Keratinocyte (primary cell): ENCODE results near the gene PYGM.

Source experiments
- EZH2 ChIP-seq: IDR thresholded peaks from one replicate; pipeline ENCODE4 v1.6.1; 2012; ENCODE audit warnings: inconsistent platforms, mild to moderate bottlenecking, low read length, moderate library complexity
- TF ChIP-seq, protein P1 (sequence below), 3 experiments: IDR thresholded peaks in 1 of 3; conservative IDR thresholded peaks in 1 of 3; optimal IDR thresholded peaks in 1 of 3; 2 replicates in 2 of 3; 3 replicates in 1 of 3; pipeline versions ENCODE3 to v1.5.1; 2011; ENCODE audit warnings: low read length in 3 of 3, mild to moderate bottlenecking in 3 of 3, moderate library complexity in 2 of 3, control low read depth in 1 of 3, inconsistent platforms in 1 of 3; ENCODE audit not compliant: insufficient read depth in 2 of 3; ENCODE audit errors: extremely low read depth in 1 of 3

GRCh38 chr11:64786308-64786707 is 26.5 kb upstream of the PYGM start:
- TF ChIP-seq, protein P1, sequence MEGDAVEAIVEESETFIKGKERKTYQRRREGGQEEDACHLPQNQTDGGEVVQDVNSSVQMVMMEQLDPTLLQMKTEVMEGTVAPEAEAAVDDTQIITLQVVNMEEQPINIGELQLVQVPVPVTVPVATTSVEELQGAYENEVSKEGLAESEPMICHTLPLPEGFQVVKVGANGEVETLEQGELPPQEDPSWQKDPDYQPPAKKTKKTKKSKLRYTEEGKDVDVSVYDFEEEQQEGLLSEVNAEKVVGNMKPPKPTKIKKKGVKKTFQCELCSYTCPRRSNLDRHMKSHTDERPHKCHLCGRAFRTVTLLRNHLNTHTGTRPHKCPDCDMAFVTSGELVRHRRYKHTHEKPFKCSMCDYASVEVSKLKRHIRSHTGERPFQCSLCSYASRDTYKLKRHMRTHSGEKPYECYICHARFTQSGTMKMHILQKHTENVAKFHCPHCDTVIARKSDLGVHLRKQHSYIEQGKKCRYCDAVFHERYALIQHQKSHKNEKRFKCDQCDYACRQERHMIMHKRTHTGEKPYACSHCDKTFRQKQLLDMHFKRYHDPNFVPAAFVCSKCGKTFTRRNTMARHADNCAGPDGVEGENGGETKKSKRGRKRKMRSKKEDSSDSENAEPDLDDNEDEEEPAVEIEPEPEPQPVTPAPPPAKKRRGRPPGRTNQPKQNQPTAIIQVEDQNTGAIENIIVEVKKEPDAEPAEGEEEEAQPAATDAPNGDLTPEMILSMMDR (optimal IDR thresholded peaks at IDR 0.05 in 1 of 3, IDR thresholded peaks at IDR 0.05 in 1 of 3, conservative IDR thresholded peaks at IDR 0.05 in 1 of 3; ENCODE audit: extremely low read depth in 1 of 3, insufficient read depth in 2 of 3, low read length in 3 of 3) = no peak
- no peak for TF ChIP-seq EZH2
